Measurements from ENCODE around the gene WEE2. TPM values are rescaled to one million over a fixed set of nuclear protein-coding genes. Genes with fewer than 3 reads are reported as not detected.

The WEE2 gene
- total RNA-seq, 1 donor from 2014 or later: 0.36 TPM

DNA sequence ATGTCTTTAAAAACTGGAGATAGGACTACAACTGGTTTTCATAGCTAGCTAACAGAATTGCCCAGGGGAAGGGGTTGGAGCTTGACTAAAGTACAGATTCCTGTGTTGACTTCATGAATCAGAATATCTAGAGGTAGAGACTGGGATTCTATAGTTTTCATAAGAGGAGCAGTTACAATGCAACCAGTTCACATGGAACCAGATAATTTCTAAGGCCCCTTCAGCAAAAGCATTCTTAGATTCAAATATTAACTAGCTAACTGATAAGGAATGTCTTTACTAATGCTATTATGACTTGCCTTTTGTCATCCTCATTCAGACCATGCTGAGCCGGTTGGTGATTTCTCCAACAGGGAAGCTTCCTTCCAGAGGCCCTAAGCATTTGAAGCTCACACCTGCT is 5.7 kb downstream of the WEE2 start:
- no peaks in the 10 kb centered on the region for H3K27me3 Mint-ChIP-seq
- DNase-seq (ENCODE audit: low spot score, unreplicated experiment): no peak
- no peaks in the 10 kb centered on the region for H3K36me3 Mint-ChIP-seq (ENCODE audit: insufficient read depth)
- peaks cover 29% of the 10 kb centered on the region for H3K4me1 Mint-ChIP-seq (ENCODE audit: low read depth)
- H3K4me3 Mint-ChIP-seq (ENCODE audit: low read depth): no peak overlapping the region
- no peak overlapping the region for H3K27ac Mint-ChIP-seq
- TF ChIP-seq, protein P1, sequence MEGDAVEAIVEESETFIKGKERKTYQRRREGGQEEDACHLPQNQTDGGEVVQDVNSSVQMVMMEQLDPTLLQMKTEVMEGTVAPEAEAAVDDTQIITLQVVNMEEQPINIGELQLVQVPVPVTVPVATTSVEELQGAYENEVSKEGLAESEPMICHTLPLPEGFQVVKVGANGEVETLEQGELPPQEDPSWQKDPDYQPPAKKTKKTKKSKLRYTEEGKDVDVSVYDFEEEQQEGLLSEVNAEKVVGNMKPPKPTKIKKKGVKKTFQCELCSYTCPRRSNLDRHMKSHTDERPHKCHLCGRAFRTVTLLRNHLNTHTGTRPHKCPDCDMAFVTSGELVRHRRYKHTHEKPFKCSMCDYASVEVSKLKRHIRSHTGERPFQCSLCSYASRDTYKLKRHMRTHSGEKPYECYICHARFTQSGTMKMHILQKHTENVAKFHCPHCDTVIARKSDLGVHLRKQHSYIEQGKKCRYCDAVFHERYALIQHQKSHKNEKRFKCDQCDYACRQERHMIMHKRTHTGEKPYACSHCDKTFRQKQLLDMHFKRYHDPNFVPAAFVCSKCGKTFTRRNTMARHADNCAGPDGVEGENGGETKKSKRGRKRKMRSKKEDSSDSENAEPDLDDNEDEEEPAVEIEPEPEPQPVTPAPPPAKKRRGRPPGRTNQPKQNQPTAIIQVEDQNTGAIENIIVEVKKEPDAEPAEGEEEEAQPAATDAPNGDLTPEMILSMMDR (IDR thresholded peaks at IDR 0.05; ENCODE audit: unreplicated experiment): no peak
- no peaks in the 10 kb centered on the region for H3K9me3 Mint-ChIP-seq (ENCODE audit: low read depth)

DNA sequence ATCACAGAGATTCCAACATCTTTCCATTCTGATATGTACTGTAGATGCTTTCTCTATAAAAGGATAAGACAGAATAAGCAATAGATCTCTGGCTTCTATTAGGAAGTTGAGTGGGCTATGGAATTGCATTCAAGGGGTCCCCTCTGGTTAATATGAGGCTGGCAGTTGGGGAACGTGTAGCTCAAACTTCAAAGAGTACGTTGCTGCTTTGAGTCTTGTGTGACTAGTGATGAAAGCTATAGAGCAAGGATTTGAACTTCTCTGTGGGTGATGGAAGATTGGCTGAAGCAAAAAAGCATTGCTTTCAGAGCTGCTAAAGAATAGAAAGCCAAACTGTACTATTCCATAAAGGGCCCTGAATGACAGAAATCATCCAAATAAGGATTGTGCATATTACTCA is 6.4 kb downstream of the WEE2 start:
- Mint-ChIP-seq H3K36me3 (ENCODE audit: insufficient read depth) (no peaks in the 10 kb centered on the region), H3K4me1 (ENCODE audit: low read depth) (peaks cover 26% of the 10 kb centered on the region), H3K9me3 (ENCODE audit: low read depth) (no peaks in the 10 kb centered on the region), H3K27ac (no peak overlapping the region), H3K4me3 (ENCODE audit: low read depth) (no peak overlapping the region), H3K27me3 (no peaks in the 10 kb centered on the region)
- TF ChIP-seq, protein P1 (IDR thresholded peaks at IDR 0.05; ENCODE audit: unreplicated experiment): no peak
- no peak for DNase-seq (ENCODE audit: low spot score, unreplicated experiment)

DNA sequence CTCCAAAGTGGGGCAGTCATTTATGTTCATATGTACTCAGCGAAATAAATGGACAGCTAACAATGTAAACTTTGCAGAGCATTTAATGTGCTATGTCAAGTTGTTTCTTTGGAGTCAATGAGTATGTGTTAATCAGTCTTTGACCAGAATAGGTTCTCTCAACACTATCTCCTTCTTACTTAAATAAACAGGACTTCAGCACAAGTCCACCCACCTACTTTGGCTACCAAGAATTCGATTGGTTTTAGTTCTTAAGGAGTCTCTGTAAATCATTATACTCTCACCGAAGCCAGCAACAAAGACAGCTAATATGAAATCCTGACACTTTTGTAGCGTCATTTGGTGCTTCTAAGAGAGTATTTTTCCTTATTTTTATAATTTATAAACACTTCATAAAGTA is 6.9 kb downstream of the WEE2 start:
- TF ChIP-seq, protein P1 (IDR thresholded peaks at IDR 0.05; ENCODE audit: unreplicated experiment): no peak
- Mint-ChIP-seq H3K27me3 (no peaks in the 10 kb centered on the region), H3K4me1 (ENCODE audit: low read depth) (peaks cover 24% of the 10 kb centered on the region), H3K9me3 (ENCODE audit: low read depth) (no peaks in the 10 kb centered on the region), H3K4me3 (ENCODE audit: low read depth) (no peak overlapping the region), H3K36me3 (ENCODE audit: insufficient read depth) (no peaks in the 10 kb centered on the region), H3K27ac (no peak overlapping the region)
- no peak for DNase-seq (ENCODE audit: low spot score, unreplicated experiment)

DNA sequence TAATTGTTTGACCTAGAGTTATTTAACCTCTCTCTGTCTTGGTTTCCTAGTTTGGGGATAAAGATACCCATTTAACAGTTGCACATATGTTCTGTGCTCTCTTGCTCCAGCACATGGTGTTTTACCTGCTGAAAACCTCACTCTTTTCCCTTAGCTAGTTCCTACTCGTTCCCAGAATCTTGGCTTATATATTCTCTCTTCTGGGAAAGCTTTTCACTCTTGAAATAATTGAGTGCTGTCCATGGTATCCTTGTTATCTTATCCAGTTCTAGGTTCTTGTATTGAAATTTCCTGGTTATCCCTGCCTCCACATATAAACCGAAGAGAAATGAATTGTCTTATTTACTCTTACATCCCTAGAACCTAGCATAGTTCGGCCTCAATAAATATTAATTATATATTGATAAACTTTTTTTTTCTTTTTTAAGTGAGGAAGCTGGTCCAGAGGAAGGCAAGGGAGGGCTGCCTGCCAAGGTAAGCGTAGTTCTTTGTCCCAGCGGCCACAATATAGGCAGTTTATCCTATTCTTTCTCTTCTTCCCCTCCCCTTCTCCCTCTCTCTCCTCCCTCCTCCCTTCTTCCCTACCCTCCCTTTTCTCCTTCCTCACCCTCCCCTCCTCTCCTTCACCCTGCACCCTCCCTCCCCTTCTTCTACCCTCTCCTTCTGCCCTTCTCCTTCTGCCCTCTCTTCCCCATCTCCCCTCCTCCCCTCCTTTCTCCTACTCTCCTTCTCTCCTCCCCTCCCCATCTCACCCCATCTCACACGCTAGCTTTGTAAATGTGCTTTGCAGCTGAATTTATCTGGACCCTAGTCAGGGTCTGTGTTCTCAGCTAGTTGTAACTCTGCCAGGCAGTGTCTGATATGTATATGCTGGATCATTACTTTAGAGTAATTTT is 7.9 kb downstream of the WEE2 start:
- no peaks in the 10 kb centered on the region for H3K9me3 Mint-ChIP-seq (ENCODE audit: low read depth)
- TF ChIP-seq, protein P1 (IDR thresholded peaks at IDR 0.05; ENCODE audit: unreplicated experiment): no peak
- peaks cover 24% of the 10 kb centered on the region for H3K4me1 Mint-ChIP-seq (ENCODE audit: low read depth)
- H3K27me3 Mint-ChIP-seq: no peaks in the 10 kb centered on the region
- no peak for DNase-seq (ENCODE audit: low spot score, unreplicated experiment)
- peak overlapping the region; percentile 50 for H3K27ac Mint-ChIP-seq
- H3K36me3 Mint-ChIP-seq (ENCODE audit: insufficient read depth): no peaks in the 10 kb centered on the region
- H3K4me3 Mint-ChIP-seq (ENCODE audit: low read depth): no peak overlapping the region

DNA sequence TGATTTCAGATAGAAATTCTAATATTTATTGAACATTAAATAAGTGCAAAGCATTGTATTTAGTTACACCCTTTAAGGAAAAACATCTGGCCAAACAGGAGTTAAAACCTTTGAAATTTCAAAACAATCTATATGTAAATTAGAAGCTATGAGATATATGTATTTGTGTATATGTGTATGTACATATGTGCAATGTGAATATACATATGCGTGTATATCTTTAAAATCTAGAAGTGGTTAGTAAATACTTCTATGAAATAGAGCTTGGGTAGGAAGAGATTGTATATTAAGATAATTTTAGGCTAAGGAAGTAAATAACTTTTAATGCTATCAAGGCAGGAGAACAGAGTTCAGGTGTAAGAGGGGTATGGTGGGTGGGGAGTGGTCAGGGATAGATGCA is 9.3 kb downstream of the WEE2 start:
- Mint-ChIP-seq H3K27ac (no peak overlapping the region), H3K4me3 (ENCODE audit: low read depth) (no peak overlapping the region), H3K36me3 (ENCODE audit: insufficient read depth) (no peaks in the 10 kb centered on the region), H3K27me3 (no peaks in the 10 kb centered on the region), H3K9me3 (ENCODE audit: low read depth) (no peaks in the 10 kb centered on the region), H3K4me1 (ENCODE audit: low read depth) (peaks cover 27% of the 10 kb centered on the region)
- TF ChIP-seq, protein P1 (IDR thresholded peaks at IDR 0.05; ENCODE audit: unreplicated experiment): no peak
- DNase-seq (ENCODE audit: low spot score, unreplicated experiment): no peak
